ENCODE measurements around the gene HOXB5.

Gene HOXB5

GRCh38 chr17:48616717-48617470, 23.3 kb upstream of the HOXB5 start:
- no peak for DNase-seq (ENCODE audit: low read depth, low spot score)

DNA sequence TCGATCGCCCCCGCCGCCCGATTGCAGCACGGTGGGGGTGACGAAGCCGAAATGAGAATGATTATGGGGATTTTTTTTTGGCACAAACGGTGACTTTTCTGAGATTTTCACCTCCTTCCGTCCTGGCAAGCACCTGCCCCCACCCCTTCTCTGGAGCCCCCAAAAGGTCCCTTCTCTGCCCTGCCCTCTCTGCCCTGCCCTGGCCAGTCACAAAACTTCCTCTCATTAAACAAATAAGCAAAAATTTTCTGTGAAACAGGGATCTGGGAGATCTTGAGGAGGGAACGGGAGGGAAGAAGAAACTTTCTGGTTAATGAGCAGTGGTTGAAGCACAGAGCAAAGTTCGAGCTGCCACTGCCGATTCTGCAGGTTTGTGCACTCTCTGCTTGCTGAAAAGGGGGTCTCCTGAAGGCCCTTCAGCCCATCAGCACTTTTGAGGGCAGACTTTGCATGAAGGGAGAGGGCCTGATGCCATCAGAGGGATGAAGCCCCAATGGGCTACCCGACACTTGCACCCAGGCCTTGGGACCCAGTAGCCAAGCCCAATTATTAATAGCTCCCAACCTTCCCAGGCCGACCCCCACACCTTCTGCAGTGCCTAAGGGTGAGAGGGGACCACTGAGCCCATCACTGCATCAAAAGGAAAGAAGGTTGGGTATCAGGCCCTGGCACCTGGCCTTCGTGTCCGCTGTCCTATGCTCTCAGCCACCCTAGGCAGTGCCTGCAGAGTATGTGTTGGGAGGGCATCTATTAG, 22.6 kb upstream of the HOXB5 start:
- DNase-seq (ENCODE audit: low read depth, low spot score) = no peak

DNA sequence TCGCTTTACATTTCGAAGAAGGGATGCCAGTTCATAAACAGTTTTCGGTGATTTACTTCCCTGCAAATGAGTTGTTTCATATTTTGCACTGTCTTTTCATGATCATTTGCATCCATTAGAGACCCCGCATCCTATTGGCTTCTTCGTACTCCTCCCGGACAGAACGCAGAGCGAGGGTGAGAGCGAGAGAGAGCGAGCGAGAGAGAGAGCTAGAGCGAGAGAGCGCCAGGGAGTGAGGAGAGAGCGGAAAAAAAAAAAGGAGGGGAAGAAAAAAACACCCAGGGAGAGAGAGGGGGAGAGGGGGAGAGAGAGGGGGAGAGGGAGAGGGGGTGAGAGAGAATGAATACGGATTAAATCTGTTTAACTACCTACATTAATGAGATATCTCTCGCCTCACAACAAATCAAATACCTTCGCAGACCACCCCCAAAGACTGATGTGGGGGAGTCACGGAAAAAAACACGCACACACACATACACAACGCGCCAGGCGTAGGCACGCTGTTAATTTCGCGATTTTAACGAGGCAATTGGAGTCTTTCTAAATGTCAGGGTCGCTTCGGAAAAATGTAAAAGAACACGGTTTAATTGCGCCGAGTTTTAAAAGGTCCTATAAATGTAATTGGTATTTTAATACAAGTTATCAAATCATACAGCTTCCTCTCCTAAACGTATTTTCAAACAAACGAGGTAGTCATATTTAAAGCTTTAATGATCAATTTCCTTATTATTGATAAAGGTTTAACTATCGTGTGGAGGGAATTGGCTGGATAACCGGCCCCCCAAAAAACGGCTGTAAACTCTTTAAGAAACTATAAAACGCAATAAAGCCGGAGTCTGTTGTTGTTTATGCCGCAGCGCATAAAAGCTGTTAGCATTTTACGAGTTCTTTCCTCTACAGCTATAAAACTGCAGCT, 21.7 kb upstream of the HOXB5 start, which contains the start of gene HOXB8:
TSS of gene HOXB8 (minus strand) at position 246 of the 916 bp plus-strand sequence. CDS start 588 bp downstream, outside the sequence.
- no peak for DNase-seq (ENCODE audit: low read depth, low spot score)

- DNase-seq (ENCODE audit: low read depth, low spot score) = no peak
Measured at GRCh38 chr17:48613862-48614694, 20.5 kb upstream of the HOXB5 start.

DNA sequence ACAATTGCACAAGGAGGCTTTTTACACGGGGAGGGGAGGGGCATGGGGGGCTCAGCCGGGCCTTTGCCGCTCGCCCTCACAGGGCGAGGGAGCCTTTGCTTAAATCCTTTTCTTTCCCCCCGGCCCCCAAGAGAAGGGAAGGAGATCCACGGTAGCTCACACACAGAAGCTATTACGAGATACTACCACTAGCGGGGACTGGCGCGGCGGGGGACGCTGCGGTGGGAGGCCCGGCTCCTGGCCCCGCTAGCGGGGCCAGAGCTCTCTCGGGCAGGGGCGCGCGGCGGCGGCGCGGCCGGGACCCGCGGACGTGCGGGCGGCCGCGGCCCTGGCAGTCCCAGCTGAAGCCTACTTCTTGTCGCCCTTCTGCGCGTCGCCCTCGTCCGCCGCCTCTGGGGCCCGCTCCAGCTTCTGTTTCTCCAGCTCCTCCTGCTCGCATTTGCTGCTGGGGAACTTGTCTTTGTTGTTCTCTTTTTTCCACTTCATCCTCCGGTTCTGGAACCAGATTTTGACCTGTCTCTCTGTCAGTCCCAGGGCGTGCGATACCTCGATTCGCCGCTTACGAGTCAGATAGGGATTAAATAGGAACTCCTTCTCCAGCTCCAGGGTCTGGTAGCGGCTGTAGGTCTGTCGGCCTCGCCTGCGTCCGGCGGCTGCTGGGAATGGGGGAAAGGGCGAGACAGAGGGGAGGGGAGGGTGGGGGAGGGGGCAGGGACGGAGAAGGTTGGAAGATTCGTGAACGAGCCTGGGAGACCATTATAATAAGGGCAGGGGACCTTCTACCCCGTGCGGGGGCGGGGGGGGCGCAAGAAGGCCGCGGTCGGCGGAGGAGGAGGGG, 19.5 kb upstream of the HOXB5 start:
- DNase-seq (ENCODE audit: low read depth, low spot score) = no peak

DNA sequence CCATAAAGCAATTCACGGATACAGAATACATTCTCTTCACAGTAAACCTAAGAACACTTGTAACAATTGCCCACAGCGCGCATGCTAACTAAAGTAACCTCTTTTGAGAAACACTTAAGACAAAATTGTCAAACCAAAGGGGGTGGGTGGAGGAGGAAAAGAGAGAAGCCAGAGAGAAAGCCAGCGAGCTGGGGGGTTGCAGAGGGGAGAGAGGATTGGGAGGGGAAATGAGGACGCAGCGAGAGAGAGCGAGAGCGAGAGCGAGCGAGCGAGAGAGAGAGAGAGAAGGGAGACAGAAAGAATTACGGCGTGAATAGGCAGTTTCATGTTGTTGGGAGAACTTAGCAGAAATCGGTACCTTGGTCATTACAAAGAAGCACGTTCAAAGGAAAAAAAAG, 18.9 kb upstream of the HOXB5 start:
- DNase-seq (ENCODE audit: low read depth, low spot score) = no peak

GRCh38 chr17:48611681-48612455, 18.3 kb upstream of the HOXB5 start:
- no peak for DNase-seq (ENCODE audit: low read depth, low spot score)

GRCh38 chr17:48611213-48611612, 17.6 kb upstream of the HOXB5 start:
- DNase-seq (ENCODE audit: low read depth, low spot score) = no peak

DNA sequence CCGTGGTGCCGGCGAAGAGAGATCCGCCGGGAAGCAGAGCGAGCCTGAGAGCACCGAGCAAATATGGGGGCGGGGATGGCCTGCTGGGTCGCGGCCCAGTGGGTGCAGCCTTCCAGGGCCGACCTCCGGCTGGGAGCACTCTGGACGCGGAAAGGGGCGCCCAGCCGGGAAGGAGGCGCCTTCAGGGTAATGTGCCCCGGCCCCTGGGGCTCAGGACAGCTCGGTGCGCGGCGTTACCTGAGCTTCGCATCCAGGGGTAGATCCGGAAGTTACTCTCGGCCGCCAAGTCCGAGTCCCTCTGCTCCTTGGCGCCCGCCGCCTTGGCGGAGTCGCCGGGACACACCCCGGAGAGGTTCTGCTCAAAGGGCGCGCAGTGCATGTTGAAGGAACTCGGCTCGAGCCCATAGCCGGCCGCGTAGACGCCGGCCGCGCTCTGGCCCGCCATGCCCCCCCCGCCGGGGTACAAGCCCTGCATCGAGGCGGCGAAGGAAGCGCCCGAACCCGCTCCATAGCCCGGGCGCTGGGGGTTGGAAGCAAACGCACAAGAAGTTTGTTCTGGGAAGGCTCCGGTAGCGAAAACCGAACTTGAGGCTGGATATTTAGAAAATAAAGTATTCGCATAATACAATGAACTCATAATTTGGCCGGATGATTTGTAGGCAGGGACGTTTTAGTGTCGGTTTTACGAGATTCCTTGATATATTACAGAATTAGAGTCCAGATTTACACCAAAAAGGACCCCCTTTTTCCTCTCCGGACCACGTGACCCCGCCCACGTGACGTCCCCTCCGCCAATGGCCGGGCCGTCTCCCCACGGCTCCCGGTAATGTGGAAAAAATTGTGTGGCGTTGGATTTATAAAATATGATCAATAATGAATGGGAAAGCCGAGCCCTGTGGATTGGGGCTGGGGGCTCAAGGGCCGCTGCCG, 17.0 kb upstream of the HOXB5 start, which contains the start of gene HOXB7:
TSS of gene HOXB7 (minus strand) at position 736 of the 930 bp plus-strand sequence. CDS start at position 637, 99 bp downstream.
- no peak for DNase-seq (ENCODE audit: low read depth, low spot score)

GRCh38 chr17:48609759-48610281, 16.2 kb upstream of the HOXB5 start:
- no peak for DNase-seq (ENCODE audit: low read depth, low spot score)

DNA sequence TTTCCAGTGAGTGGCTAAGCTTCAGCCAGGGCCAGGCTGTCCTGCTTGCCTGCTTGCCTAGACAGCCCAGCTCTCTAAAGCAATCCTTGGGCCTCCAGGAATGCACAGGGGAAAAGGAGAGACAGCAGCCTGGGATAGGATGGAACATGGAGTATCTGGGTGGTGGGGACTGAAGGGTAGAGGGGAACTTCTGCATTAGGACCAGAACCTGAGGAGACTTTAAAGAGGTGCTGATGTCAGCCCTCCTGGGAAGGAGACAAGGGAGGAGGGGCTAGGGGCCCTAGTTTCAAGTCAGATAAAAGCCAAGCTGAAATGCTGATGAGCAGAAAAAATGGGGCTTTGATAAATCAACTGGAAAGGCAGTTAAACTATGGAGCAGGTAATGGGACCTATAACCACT, 15.5 kb upstream of the HOXB5 start:
- no peak for DNase-seq (ENCODE audit: low read depth, low spot score)

DNA sequence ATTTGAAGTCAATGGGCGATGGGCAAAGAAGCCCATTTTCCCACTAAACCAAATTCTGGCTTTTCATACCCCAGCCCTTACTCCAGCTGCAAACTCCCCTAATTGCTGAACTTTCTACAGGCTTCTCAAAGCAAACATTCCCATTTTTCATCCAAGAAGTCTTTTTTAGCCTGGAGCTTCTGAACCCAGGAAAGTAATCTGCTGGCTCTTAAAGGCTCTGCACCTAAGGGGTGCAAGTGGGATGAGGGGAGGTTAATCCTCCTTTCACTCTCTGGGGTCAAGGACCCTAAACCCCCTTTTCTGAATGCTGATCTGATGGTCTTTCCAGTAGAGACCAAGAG, 14.9 kb upstream of the HOXB5 start:
- no peak for DNase-seq (ENCODE audit: low read depth, low spot score)

DNA sequence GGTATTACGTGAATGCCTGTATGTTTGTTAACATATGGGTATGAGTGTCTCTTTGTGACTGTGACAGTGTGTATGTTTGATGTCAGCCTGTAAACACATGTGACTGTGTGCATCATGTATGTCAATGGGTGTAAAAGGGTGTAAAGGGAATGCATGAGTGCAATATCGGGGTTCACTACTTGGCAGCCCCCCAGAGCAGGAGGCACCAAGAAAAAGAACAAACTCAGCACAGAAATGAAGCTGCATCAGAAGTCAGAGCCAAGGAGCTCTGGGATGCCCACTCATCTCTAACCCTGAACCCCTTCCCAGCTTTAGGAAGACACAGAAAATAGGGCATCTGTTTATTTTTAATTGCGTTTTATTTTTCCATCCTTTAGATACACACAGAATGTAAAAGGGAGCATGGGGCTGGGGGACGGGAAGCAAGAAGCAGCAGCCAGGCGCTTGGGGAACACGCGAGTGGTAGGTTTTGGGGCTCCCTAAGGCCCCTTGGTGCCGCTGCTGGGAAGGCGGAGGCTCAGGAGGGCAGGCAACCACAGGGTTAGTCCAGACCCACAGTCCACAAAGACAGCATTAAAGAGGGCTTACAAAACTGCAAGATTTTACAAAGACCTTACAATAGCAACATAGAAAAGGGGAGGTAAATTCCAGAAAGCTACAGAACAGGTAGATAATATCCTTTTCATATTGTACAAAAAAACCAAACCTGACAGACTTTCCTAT, 13.5 kb upstream of the HOXB5 start:
- DNase-seq (ENCODE audit: low read depth, low spot score) = no peak

DNA sequence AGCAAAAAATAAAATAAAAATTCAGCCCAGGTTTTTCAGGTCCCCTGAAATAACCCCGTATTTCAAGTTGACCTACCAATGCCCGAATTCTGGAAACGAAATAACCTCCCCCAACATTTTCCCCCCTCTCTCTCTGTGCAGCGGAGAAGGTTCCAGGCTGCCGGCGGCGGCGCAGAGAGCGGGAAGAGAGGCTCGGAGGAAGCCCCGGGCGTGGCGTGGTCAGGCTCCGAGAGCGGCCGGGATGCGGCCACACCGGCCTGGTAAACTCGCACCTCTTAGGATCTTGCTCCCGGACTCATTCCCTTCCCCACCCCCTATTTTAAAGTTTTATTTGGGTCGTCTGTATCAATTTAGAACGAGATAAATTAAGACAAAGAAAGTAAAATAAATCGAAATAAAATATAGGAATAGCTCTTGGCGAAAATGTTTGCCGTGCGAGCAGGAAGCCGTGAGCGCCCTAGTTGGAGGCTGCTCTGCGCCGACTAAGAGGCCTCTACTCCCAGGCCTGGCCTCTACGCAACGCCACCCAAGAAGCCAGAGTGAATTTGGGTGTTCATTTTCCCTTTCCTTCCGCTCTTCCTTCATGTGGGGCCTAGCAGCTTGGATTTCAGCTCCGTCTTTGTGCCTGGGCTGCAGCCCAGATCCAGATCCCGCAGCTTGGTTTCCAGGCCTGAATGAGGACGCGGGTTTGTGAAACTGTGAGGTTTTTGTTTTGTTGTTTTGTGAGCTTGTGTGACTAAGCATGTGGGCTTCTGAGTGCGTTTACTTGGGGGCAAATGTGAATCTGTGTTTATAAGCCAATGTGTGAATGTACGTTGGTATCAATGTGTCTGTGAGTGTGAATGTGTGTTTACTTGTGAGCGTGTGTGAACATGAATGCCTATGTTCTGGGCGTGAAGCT, 12.7 kb upstream of the HOXB5 start:
- DNase-seq (ENCODE audit: low read depth, low spot score) = no peak

DNA sequence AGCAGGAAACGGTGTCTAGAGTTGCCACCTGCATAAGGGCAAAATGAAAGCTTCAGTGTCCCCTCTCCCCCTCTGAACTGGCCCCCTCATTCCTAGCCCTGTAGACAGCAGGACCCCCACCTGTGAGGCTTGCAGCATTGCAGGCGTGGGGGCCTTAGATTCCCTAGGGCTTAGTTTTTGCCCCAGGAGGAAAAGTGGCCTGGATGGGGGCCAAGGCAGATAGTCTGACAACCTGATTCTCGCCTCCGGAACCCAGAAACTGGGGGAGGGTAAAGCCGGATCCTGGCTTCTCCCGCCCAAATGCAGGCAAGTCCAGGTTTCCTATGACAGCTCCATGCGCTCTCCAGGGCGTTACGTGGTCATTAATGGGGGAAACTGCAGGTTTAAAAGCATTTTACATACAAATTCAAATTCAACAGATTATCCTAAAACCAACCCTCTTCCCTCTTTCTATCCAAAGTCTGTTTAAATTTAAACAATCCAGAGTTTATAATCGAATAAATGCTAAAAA, 11.9 kb upstream of the HOXB5 start:
- DNase-seq (ENCODE audit: low read depth, low spot score) = no peak

- DNase-seq (ENCODE audit: low read depth, low spot score) = no peak
Measured at GRCh38 chr17:48604770-48605329, 11.3 kb upstream of the HOXB5 start, which contains the start of gene HOXB6. TSS of gene HOXB6 (minus strand) at chr17:48604986. CDS start at chr17:48598150, 6,836 bp downstream.

Measured in activated CD4-positive, CD25-positive, alpha-beta regulatory T cell treated with anti-CD3 and anti-CD28 coated beads, Interleukin-2, amount 50 U/mL, for 16 hours (primary cell).